ENCODE measurements around the gene SCG3.
"Not testable (repeated sequence)": the region's sequence is repeated elsewhere in the genome, so short reads cannot be mapped to it uniquely, and the experiment has no call there.

SCG3 gene

GRCh38 chr15:51681303-51681963 is at the start of gene SCG3:
TSS of gene SCG3 (plus strand) at chr15:51681503. CDS start at chr15:51681756, 253 bp downstream.
- peak; percentile 53 for DNase-seq

GRCh38 chr15:51634591-51635198 is 46.6 kb upstream of the SCG3 start:
- peak; percentile 18 for DNase-seq

GRCh38 chr15:51641490-51642130 is 39.7 kb upstream of the SCG3 start:
- no peak for DNase-seq

- no peak for DNase-seq
Observed at GRCh38 chr15:51642696-51643095, 38.6 kb upstream of the SCG3 start.

GRCh38 chr15:51647128-51647562 is 34.2 kb upstream of the SCG3 start:
- no peak for DNase-seq

- not testable (repeated sequence) for DNase-seq
Observed at GRCh38 chr15:51648101-51648500, 33.2 kb upstream of the SCG3 start.

GRCh38 chr15:51648643-51649042 is 32.7 kb upstream of the SCG3 start:
- not testable (repeated sequence) for DNase-seq

- DNase-seq = peak; percentile 66
Observed at GRCh38 chr15:51649659-51650521, 31.4 kb upstream of the SCG3 start.

- DNase-seq = no peak
Observed at GRCh38 chr15:51652084-51652668, 29.1 kb upstream of the SCG3 start.

- not testable (repeated sequence) for DNase-seq
Observed at GRCh38 chr15:51655401-51656057, 25.8 kb upstream of the SCG3 start.

- no peak for DNase-seq
Observed at GRCh38 chr15:51658664-51659063, 22.6 kb upstream of the SCG3 start.

GRCh38 chr15:51661072-51661471 is 20.2 kb upstream of the SCG3 start:
- no peak for DNase-seq

- no peak for DNase-seq
Observed at GRCh38 chr15:51667478-51667877, 13.8 kb upstream of the SCG3 start.

- DNase-seq = no peak
Observed at GRCh38 chr15:51668446-51668845, 12.9 kb upstream of the SCG3 start.

GRCh38 chr15:51669381-51669780 is 11.9 kb upstream of the SCG3 start:
- no peak for DNase-seq

- no peak for DNase-seq
Observed at GRCh38 chr15:51672155-51672687, 9.1 kb upstream of the SCG3 start.

- DNase-seq = no peak
Observed at GRCh38 chr15:51672913-51673857, 8.1 kb upstream of the SCG3 start.

GRCh38 chr15:51675234-51675633 is 6.1 kb upstream of the SCG3 start:
- no peak for DNase-seq

- no peak for DNase-seq
Observed at GRCh38 chr15:51677021-51677420, 4.3 kb upstream of the SCG3 start.

GRCh38 chr15:51677452-51677851 is 3.9 kb upstream of the SCG3 start:
- DNase-seq = no peak

- no peak for DNase-seq
Observed at GRCh38 chr15:51678096-51678495, 3.2 kb upstream of the SCG3 start.
